IPS-18a (cell line): Measurements from ENCODE around the gene SETD9.

Source experiments
- H3K27ac ChIP-seq: one replicate; pipeline ENCODE4 v1.5.1; 2013; ENCODE audit warnings: low read length
- H3K27me3 ChIP-seq: one replicate; pipeline ENCODE4 v1.6.1; 2013; ENCODE audit warnings: mild to moderate bottlenecking, low read length; ENCODE audit not compliant: control insufficient read depth, insufficient read depth
- H3K36me3 ChIP-seq: one replicate; pipeline ENCODE4 v1.6.1; 2013; ENCODE audit warnings: low read depth, low read length; ENCODE audit not compliant: control insufficient read depth
- H3K4me1 ChIP-seq: one replicate; pipeline ENCODE4 v1.6.1; 2013; ENCODE audit warnings: low read depth, low read length; ENCODE audit not compliant: control insufficient read depth
- H3K4me3 ChIP-seq: one replicate; pipeline ENCODE4 v1.5.1; 2013; ENCODE audit warnings: low read length
- H3K9ac ChIP-seq: one replicate; pipeline ENCODE4 v1.6.1; 2013; ENCODE audit warnings: mild to moderate bottlenecking, low read length, moderate library complexity
- H3K9me3 ChIP-seq: one replicate; pipeline ENCODE4 v1.6.1; 2013; ENCODE audit warnings: low read depth, low read length; ENCODE audit not compliant: control insufficient read depth

SETD9 gene

GRCh38 chr5:56941981-56942380, 32.6 kb downstream of the SETD9 start:
- Histone ChIP-seq H3K9ac (no peak overlapping the region), H3K27ac (no peak overlapping the region), H3K27me3 (no peaks in the 10 kb centered on the region), H3K9me3 (no peaks in the 10 kb centered on the region), H3K4me3 (no peak overlapping the region), H3K4me1 (no peaks in the 10 kb centered on the region), H3K36me3 (peaks cover 96% of the 10 kb centered on the region)

- no peak overlapping the region for H3K4me3 ChIP-seq
- no peak overlapping the region for H3K9ac ChIP-seq
- H3K9me3 ChIP-seq: no peaks in the 10 kb centered on the region
- peaks cover 6% of the 10 kb centered on the region for H3K4me1 ChIP-seq
- peaks cover 57% of the 10 kb centered on the region for H3K36me3 ChIP-seq
- no peak overlapping the region for H3K27ac ChIP-seq
- no peaks in the 10 kb centered on the region for H3K27me3 ChIP-seq
These were observed 37.7 kb downstream of the SETD9 start for GRCh38 chr5:56947052-56947451.

GRCh38 chr5:56950626-56951125, 41.3 kb downstream of the SETD9 start:
- H3K36me3 ChIP-seq: peaks cover 24% of the 10 kb centered on the region
- H3K27ac ChIP-seq: no peak overlapping the region
- H3K4me3 ChIP-seq: peak overlapping the region; percentile 73
- H3K9me3 ChIP-seq: no peaks in the 10 kb centered on the region
- H3K27me3 ChIP-seq: peaks cover 13% of the 10 kb centered on the region
- peaks cover 6% of the 10 kb centered on the region for H3K4me1 ChIP-seq
- H3K9ac ChIP-seq: peak overlapping the region; percentile 67

- Histone ChIP-seq H3K4me1 (peaks cover 6% of the 10 kb centered on the region), H3K9me3 (no peaks in the 10 kb centered on the region), H3K9ac (peak overlapping the region; percentile 67), H3K36me3 (peaks cover 17% of the 10 kb centered on the region), H3K4me3 (peak overlapping the region; percentile 73), H3K27ac (no peak overlapping the region), H3K27me3 (peaks cover 13% of the 10 kb centered on the region)
These were observed 41.9 kb downstream of the SETD9 start for GRCh38 chr5:56951126-56951945.

GRCh38 chr5:56951946-56952691, 42.7 kb downstream of the SETD9 start, which contains the start of gene MIER3:
Gene MIER3 (minus strand): TSS chr5:56952123. CDS start chr5:56952102, 21 bp downstream.
- Histone ChIP-seq H3K4me3 (peak within 1 kb of the TSS; percentile 73), H3K27me3 (peaks cover 13% of the 10 kb centered on the region), H3K27ac (no peak within 1 kb of the TSS), H3K4me1 (peaks cover 6% of the 10 kb centered on the region), H3K9me3 (no peaks in the 10 kb centered on the region), H3K9ac (peak within 1 kb of the TSS; percentile 67), H3K36me3 (peaks cover 11% of the 10 kb centered on the region)

GRCh38 chr5:56954262-56954661, 44.9 kb downstream of the SETD9 start:
- Histone ChIP-seq H3K4me1 (peaks cover 6% of the 10 kb centered on the region), H3K9ac (no peak overlapping the region), H3K27ac (no peak overlapping the region), H3K36me3 (peaks cover 3% of the 10 kb centered on the region), H3K27me3 (peaks cover 13% of the 10 kb centered on the region), H3K9me3 (no peaks in the 10 kb centered on the region), H3K4me3 (no peak overlapping the region)

GRCh38 chr5:56958595-56958994, 49.2 kb downstream of the SETD9 start:
- Histone ChIP-seq H3K9me3 (no peaks in the 10 kb centered on the region), H3K27ac (no peak overlapping the region), H3K4me3 (no peak overlapping the region), H3K36me3 (no peaks in the 10 kb centered on the region), H3K27me3 (peaks cover 4% of the 10 kb centered on the region), H3K9ac (no peak overlapping the region), H3K4me1 (no peaks in the 10 kb centered on the region)

- no peaks in the 10 kb centered on the region for H3K27me3 ChIP-seq
- no peak overlapping the region for H3K27ac ChIP-seq
- H3K4me1 ChIP-seq: no peaks in the 10 kb centered on the region
- H3K4me3 ChIP-seq: no peak overlapping the region
- H3K9ac ChIP-seq: no peak overlapping the region
- H3K36me3 ChIP-seq: no peaks in the 10 kb centered on the region
- no peaks in the 10 kb centered on the region for H3K9me3 ChIP-seq
These were observed 49.9 kb downstream of the SETD9 start for GRCh38 chr5:56959326-56959725.

GRCh38 chr5:56961746-56962145, 52.4 kb downstream of the SETD9 start:
- no peaks in the 10 kb centered on the region for H3K27me3 ChIP-seq
- no peak overlapping the region for H3K4me3 ChIP-seq
- H3K4me1 ChIP-seq: no peaks in the 10 kb centered on the region
- no peaks in the 10 kb centered on the region for H3K9me3 ChIP-seq
- H3K9ac ChIP-seq: no peak overlapping the region
- H3K27ac ChIP-seq: no peak overlapping the region
- H3K36me3 ChIP-seq: no peaks in the 10 kb centered on the region

GRCh38 chr5:56962286-56962685, 52.9 kb downstream of the SETD9 start:
- no peak overlapping the region for H3K27ac ChIP-seq
- no peaks in the 10 kb centered on the region for H3K4me1 ChIP-seq
- no peaks in the 10 kb centered on the region for H3K9me3 ChIP-seq
- H3K4me3 ChIP-seq: no peak overlapping the region
- no peak overlapping the region for H3K9ac ChIP-seq
- no peaks in the 10 kb centered on the region for H3K36me3 ChIP-seq
- no peaks in the 10 kb centered on the region for H3K27me3 ChIP-seq

GRCh38 chr5:56963246-56963645, 53.9 kb downstream of the SETD9 start:
- Histone ChIP-seq H3K4me3 (no peak overlapping the region), H3K36me3 (no peaks in the 10 kb centered on the region), H3K4me1 (no peaks in the 10 kb centered on the region), H3K9ac (no peak overlapping the region), H3K9me3 (no peaks in the 10 kb centered on the region), H3K27ac (no peak overlapping the region), H3K27me3 (no peaks in the 10 kb centered on the region)
